ENCODE measurements around the gene PTER.

Gene PTER

DNA sequence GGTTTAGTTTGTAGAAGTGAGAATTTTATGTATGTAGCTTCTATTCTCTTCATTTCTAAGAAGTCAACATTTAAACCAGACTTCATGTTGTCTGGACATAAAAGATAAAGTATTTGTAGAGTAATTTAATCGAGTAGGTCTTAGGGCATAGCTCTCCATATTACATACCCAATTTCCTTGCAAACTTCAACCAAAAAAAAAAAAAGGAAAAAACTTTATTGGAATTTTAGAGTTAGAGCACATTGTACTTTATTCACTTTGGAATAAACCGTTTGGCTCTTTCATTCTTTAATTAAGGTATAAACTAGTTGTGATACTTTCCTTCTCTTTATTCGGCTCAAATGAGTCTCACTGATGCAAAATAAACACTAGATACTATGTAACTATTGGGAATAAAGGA is 36.0 kb downstream of the PTER start:
- no peak for DNase-seq

DNA sequence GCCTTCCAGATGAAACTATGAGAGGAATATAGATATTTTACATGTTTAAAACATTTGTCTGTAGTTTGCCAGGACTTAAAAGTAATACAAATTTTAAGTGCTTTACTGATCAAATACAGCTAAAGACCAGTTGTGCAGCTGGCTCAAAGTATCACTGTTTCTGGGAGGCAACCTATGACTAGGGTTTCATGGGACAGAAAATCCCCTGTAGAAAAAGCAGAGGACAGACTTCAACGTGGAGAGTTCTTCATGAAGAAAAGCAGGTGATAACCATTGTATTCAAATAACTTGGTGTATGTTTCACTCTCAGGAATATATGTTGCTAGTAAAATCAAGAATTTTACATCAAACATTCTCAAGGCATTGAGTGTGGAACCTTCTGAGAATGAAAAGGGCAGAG is 40.9 kb downstream of the PTER start:
- DNase-seq, result no peak

DNA sequence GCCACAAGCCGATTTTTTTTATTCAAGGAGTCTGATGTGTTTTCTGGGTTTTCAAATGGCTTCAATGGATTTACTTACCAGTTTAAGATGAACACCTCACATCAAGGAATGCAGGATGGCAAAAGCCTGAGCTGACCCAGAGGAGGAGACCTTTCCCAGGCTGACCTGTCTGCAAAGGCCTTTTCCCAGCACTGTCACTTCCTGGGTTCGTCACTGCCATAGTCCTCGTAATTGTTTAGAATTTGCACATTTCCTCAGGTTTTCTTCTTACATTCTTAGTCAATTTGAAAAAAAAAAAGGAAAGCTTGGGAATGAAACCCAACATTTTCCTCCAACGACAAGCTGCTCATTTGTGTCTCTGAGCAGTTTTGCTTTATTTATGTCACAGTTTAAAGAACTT is 42.0 kb downstream of the PTER start:
- DNase-seq, result no peak

DNA sequence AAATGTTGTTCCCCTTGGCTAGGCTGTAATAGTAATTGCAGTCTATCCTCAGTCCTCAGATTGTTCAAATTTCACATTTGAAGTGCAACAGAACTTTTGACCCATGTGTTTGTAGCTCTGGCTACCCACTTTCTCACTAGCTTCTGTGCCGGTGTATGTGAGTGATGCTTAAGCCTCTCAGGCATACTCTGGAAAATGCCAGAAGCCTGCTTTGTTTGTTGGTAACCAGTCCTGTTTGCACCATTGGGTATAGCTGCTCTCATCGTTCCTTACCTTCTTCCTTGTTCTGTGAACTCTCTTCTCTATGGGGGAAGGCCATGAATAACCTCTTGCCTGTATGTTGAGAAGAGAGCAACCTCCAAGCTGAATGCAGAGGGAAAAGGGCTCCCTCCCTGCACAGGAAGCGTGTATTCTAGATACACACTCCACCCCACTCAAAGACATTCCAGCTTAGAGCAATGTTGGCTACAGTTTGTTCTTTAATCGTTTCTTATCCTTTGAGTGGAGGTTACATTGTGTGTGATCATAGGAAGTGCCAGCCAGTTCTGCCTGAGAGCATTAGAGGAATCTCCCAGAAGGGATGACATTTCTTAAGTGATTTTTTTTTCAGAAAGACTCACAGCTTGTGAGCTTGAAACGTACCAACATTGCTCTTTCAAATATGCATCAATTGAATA is 44.4 kb downstream of the PTER start:
- no peak for DNase-seq

DNA sequence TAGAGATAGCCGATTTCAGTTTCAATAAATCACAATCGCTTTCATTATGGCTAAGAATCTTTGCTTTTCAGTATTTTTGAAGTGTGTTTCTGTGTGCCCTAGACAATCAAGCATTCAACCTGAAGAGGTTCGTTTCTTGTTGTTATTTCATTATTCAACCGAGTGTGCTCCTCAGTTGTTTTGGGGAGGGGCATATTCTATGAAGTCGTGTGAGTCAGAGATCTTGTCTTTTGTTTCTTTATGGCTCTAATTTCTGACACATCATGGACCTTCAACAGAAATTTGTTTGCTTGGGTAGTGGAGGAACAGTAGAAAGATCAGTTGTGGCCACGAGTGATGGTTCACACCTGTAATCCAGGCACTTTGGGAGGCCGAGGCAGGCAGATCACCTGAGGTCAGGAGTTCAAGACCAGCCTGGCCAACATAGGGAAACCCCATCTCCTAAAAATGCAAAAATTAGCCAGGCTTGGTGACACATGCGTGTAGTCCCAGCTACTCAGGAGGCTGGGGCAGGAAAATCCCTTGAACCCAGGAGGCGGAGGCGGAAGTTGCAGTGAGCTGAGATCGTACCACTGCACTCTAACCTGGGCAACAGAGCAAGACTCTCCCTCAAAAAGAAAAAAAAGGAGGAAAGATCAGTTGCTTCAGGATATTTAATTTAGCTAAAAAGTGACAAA is 46.6 kb downstream of the PTER start:
- no peak for DNase-seq

DNA sequence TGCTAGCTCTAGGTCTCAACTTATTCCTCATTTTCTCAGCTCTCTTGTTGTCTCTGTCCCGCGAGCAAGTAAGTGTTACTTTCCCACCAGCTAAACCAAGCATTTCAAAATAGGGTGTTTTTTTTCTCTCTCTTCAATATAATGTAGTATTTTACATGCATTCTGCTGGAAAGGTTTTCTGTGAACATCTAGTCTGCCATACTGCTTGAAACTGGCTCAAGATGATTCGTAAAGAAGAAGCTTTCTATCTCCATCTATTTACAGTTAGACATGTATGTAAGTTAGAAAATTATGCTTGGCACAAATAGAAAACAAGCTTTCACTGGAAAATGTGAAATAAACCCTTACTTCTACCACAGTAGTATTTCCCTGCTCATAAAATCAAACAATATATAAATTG is 53.7 kb downstream of the PTER start:
- no peak for DNase-seq

DNA sequence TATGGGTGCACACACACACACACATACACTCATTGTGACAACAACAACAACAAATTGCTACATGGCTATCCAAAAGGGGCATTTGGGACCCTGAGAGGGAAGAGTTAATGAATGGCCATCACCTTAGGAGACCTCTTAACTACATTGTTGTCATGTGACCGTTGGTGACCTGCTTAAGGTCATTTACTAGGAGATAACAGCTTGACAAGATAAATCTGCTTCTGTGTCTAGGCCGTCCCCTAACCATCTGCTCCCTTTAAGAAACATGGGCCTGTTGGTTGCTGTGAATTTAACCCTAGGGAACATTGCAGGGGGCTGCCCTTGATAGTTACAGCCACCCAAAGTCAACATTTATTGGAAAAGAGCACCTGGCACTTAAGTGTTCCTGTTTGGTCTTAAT is 55.1 kb downstream of the PTER start:
- peak; percentile 8 for DNase-seq

DNA sequence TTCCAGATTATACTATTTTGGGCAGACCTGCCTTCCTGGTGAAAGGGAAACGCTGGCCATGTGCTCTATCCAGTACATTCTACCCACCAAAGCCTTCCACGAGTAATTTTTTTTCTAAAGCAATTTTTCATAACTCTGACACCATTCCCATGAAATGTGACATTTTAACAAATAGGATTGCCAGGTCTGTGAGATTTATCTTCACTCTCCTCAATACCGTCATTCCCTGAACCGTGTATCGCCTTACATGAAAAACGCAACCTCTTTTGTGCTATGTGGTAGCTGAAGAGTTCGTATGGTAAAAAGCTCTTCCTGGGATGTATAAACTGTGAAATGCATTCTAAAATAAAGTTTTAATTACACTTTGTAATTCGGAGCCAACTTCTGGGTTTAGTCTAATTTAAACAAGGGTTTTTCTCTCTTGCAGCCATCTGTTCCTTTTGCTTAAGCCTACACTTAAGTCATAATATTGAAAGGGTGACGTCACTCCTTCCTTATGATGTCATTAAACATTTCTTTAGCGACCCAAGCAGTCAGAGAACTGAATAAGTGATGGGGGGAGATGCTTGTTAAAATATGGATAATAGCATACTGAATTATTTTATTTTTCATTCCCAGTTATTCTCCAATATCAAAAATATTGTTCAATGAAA is 57.2 kb downstream of the PTER start:
- DNase-seq, result no peak

DNA sequence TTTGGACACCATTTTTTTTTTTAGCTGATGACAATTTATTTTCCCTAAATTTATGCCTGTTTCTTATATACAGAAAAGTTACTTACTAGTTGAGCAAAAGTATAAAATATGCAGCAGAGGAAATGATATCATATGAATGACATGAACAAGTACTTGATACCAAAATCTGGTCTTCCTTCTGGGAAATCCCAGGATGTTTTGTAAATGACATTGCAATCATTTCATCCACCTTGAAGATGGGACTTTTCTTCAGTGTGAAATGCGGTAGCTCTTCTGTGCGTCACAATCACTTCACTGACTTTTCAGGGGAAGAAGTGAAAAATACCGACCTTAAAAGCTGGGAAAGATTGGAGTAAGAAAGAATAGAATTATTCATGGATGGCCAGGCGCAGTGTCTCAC is 61.1 kb downstream of the PTER start:
- no peak for DNase-seq

DNA sequence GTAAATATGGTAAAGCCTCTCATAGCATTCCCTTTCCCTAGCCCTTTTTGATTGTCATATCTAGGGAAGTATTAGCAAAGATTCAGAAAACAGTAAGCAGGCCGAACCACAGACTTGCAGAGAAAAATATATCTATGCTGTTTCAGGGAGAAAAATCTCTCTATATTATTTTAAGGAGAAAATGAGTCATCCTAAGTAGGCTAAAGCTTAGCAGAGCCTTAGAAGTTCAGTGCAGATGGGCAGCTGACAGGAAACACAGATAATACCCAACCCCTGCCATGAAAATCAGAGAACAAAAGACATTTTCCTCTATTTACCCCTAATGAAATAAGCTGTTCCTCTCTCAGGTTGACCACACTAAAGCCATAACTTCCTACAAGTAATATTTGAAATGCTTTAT is 68.4 kb downstream of the PTER start:
- no peak for DNase-seq

DNA sequence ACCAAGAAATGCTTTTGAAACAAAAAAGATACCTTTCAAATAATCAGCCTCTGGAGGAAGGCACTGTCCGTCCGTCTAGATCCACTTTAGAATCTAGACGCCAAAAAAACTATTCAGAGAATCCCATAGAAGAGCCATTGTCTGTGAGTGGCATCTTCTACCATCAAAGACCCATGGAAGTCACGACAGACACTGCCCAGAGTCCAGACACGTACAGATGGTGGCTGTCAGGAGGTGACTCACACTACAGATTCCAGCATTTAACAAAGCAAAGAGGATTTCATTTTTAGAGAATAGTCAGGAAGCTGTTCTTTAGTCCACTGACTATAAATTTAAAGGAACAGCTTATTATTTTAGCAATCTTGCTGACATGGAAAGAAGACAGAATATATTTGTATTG is 73.2 kb downstream of the PTER start:
- DNase-seq, result no peak

DNA sequence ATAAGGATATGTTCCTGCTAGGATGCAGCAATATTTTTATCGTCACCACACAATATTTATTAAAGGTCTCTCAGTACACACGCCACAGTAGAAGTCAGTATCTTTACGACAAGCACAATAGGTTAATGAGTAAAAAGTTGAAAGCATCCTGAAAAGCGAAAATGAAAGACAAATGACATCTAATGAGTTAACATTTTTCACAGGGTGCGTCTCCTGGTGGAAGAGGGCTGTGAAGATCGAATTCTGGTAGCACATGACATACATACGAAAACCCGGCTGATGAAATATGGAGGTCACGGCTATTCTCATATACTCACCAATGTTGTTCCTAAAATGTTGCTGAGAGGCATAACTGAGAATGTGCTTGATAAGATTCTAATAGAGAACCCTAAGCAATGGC is 74.0 kb downstream of the PTER start:
- no peak for DNase-seq

DNA sequence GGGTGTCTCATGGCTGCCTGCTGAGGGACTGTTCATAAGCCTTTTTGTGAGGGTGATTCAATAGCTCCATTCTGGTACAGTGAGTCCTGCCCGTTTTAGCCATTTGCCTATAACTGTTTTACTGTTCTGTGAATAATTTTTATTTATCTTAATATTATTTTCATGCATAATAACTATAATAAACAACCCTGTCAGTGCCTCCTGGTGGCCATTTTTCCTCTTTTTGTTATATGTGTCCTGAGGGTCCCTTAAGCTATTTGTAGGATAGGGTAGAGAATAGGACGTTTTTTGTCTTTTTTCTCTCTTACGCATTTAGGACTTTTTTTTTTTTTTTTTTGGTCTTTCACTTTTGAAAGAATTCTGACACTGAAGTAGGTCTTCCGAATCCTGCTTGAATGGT is 82.0 kb downstream of the PTER start:
- DNase-seq, result no peak

DNA sequence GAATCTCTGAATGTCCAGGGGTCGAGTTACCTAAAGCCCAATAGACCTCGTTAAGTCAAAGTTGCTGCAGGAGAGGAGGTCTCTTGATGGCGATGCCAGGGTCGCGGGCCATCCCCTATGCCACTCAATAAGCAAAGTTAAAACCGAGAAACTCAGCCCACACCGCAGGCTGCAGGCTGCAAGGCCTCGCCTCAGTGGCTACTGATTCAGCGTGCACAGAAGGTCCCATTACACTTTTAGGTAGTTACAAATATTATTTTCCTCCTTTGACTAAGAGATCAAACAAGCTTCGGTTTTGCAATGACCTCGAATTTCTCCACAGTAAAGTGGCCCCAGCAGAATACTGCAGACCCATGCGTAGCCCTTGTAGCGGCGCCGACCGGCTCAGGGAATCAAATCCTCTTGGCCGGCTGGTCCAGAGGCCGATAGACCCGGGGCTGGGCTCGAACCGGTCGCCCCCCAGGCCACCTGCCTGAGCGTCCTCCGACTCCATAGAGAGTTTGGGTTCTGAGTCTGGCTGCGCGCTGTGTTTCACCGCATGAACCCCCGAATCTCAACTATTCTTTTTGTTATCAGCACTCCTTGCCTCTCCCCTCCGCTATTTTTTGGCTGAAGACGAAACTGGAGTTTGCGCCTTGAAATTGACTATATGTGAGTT is 82.6 kb downstream of the PTER start:
- DNase-seq, result no peak

DNA sequence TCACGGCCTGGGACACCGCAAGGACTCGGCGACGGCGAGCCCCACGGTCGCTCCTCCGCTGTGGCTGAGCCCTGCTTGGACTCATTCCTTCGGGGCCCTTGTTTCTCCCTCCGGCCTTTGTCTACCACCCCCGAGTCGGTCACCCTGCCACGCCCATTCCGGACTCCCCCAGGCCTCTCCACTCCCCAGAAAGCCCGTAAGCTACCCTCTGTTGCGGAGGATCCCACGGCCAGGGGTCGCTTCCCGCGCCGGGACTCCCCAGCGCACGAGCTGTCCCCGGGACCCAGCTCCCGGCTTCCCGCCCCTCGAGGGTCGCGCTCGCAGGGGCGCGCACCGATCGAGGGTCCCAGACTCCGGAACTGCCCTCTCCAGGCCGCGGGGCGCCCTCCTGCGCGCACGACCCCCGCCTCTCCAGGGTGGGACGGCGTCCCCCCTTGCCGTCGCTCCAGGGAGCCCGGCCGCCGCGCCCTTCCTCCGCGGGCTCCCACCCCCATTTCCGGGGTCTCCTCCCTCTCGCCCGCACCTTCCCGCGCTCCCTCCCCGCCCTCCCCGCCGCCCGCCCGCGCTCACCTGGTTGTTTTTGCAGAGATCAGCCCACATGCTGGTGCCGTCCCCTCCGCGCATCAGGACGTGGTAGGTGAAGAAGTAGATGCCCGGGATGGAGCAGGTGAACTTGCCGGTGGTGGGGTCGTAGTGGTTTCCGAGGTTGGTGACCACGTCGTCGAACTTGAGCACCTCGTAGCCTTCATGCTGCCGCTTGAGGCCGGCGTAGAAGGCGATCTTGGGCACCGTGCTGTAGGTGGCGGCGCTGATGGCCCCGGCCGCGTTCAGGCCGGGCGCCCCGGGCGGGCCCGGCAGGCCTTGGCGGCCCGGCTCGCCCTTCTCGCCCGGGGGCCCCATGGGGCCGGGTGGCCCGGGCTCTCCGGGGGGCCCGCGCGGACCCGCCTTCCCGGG is 83.4 kb downstream of the PTER start:
- no peak for DNase-seq

DNA sequence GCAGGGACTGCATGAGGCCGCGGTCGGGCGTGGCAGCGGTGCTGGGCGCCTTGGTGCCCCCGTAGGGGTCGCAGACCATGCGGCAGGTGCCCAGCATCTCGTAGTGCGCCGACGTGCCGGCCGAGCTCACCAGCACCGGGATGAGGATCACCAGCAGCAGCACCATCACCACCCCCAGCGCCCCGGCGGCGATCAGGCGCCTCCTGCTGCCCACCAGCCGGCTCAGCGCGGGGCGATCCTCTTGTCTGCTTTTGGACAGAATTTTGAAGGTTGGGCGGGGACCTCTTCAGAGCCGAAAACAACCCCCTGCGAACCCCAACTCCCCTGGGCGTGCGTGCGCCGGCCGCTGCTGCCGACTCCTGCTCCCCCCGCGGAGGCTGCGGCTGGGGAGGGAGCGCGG is 84.1 kb downstream of the PTER start:
- DNase-seq, result no peak

DNA sequence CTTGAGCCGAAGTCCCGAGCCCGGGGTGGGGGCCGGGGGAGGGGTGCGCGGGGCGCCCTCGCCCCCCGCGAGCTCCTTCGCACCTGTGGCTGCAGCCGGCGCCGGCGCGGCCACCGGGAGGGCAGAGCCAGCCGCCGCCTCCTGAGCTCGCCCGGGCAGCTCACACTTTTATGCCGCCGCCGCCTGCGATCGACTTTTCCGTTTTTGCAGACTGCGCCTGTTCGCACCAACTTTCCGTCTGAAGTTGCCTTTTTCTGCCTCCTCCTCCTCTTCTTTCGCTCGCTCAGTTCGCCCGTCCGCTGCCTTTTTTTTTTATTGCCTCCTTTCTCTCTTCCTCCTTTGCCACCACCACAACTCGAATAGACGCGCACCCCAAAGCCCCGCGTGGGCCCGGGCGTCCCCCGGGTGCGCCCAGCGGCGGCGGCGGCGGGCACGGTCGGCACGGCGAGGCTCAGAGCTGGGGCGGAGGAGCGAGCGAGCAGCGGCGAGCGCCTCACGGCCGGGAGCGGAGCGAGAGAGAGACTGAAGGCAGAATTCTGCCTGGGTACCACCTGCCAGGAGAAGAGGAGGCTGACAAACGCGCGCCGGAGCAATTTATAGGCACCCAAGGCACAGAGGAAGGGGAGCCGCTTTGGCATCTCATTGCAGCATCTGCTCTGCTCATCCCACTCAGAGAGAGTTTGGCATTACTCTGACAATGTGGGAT is 84.7 kb downstream of the PTER start, which contains the start of gene C1QL3:
Gene C1QL3 (minus strand): TSS at position 569 of the 706 bp plus-strand sequence. CDS start 814 bp downstream, outside the sequence.
- no peak for DNase-seq

DNA sequence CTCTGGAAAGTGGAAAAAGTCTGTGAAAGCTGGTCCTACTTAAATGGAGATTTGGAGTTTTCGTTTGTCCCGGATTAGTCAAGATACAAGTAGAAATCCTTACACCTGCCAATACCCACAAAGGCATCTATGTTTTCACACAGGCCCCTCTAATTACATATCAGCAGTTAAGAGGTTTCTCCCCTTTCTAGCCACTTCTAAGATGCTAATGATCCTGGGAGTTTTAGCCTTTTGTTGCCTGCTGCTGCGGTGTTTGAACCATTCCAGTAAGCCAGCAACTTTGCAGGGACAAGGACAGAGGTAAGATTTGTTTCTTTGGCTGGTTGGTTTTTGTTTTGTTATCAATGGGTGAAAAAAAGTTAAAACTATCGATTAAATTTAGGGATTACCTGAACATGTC is 90.6 kb downstream of the PTER start:
- no peak for DNase-seq

DNA sequence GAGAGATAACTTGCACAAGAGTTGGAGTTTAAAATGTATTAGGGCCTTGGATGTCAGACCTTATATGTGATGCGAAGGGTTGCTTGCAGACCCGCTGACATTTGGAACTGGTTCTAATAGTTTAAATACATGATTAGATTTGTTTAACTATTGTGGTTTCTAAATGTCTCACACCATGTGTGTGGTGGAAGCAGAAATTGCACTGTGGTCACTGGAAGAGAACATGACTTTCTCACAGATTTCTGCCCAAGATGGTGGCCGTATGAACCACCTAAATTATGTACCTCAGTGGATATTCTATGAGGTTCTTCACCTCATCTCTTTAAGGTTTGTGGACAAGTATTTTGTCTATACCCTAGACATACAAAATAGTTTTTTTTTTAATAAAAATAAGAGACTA is 93.0 kb downstream of the PTER start:
- no peak for DNase-seq

DNA sequence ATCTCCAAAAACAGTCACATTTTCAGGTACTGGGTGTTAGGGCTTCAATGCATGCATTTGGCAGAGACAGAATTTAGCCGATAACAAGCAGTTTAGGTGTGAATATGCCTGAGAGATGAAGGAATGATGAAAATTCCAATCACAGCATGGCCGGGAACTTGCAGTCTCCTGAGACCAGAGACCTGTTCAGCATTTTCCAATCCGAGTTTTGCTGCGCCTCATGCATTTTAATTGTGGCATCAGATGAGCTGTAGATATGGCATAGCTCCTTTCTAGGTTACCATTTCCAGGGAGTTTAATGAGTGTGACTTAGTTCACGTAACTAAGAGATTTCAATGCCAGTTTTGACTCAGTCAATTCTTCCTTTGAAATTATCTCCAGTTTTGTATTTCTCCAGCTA is 99.3 kb downstream of the PTER start:
- DNase-seq, result no peak

DNA sequence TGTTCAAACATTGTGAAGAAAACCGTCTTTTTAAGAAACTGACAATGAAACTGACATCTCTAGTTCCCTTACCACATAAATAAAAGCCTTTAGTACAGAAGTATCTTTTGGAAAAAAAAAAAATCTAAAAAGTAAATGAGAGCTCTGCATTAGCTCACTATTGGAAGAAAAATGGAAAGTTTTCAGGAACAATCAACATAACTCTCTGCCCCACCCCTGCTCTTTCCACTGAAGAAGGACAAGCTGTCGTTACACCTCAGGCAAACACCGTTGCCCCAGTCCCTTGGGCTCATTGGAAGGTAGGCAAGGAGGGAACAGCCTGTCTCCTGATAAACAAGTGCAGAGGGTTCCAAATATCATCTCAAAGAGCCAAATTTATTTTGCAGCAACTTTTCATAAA is 107.3 kb downstream of the PTER start:
- DNase-seq, result no peak

DNA sequence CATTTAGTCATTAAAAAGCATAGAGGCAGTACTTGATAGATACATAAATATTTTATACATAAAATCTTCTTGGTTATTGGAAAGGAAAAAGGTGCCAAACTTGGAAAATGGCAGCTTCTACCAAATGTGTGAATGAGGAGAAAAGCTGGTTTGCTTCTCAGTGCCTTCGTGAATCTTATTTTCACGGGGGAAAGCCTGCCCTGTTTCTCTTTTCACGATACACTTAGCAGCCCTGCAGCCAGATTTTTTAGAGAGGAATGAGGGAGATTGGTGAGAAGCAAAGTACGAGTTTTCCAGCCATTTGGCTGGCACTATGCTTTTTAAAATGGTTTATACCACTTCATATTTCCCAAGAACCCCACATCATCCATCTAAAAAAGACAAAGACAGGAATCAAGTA is 107.8 kb downstream of the PTER start:
- DNase-seq, result no peak

Measured in NCI-H2171 (cell line).